H1 (cell line): ENCODE data around the gene CELA1. TPM values are rescaled to one million over a fixed set of nuclear protein-coding genes. Genes with fewer than 3 reads are reported as not detected.
A peak's percentile ranks its signal among the peaks of the same experiment; 100 is the strongest.

Source experiments
- CTCF ChIA-PET: fragments of 300-600 bp; sonication (Branson Sonifier 250); formaldehyde crosslinking; loops from one replicate; lab custom pipeline; 2021; ENCODE audit not compliant: partially characterized antibody; lab: Charles Lee
- POLR2A ChIA-PET: fragments of 300-600 bp; sonication (Branson Sonifier 250); formaldehyde crosslinking; loops from one replicate; lab custom pipeline; 2021; ENCODE audit warnings: inconsistent platforms; ENCODE audit not compliant: partially characterized antibody; lab: Charles Lee
- DNase-seq, 2 experiments: peaks; one replicate each; pipeline versions ENCODE4 v3.0.0 to v3.0.0-alpha.2; 2010 to 2022; ENCODE audit warnings: low spot score in 2 of 2, low read depth in 1 of 2, mixed read lengths in 1 of 2
- FAIRE-seq: peaks from 2 replicates; lab custom pipeline; 2011; peaks lifted over from hg19 to GRCh38; lab: Jason Lieb, UNC
- H2AFZ ChIP-seq: 2 replicates; pipeline ENCODE4 v1.8.1; 2012; ENCODE audit warnings: low read length, inconsistent platforms
- H2AK5ac ChIP-seq: 2 replicates; pipeline ENCODE4 v1.6.1; 2013; ENCODE audit warnings: low read depth, low read length
- H2BK120ac ChIP-seq: replicated peaks from 2 replicates; pipeline ENCODE3; 2013; ENCODE audit warnings: low read depth, low read length, inconsistent platforms
- H2BK12ac ChIP-seq: 2 replicates; pipeline ENCODE4 v1.6.1; 2013; ENCODE audit warnings: low read depth, low read length
- H2BK15ac ChIP-seq: 2 replicates; pipeline ENCODE4 v1.6.1; 2013; ENCODE audit warnings: low read length
- H2BK20ac ChIP-seq: 2 replicates; pipeline ENCODE4 v1.6.1; 2013; ENCODE audit warnings: low read length
- H2BK5ac ChIP-seq: 2 replicates; pipeline ENCODE4 v1.6.1; 2013; ENCODE audit warnings: low read depth, low read length
- H3K14ac ChIP-seq: 2 replicates; pipeline ENCODE4 v1.6.1; 2013; ENCODE audit warnings: inconsistent platforms; ENCODE audit not compliant: insufficient read length
- H3K18ac ChIP-seq: 2 replicates; pipeline ENCODE4 v1.6.1; 2013; ENCODE audit warnings: low read length; ENCODE audit errors: extremely low read depth
- H3K23ac ChIP-seq: 2 replicates; pipeline ENCODE4 v1.6.1; 2013; ENCODE audit warnings: inconsistent platforms; ENCODE audit not compliant: insufficient read length
- H3K23me2 ChIP-seq: 2 replicates; pipeline ENCODE4 v1.6.1; 2013; ENCODE audit warnings: low read depth, low read length
- H3K27ac ChIP-seq: 2 replicates; pipeline ENCODE4 v1.6.1; 2011; ENCODE audit warnings: low read depth, low read length, inconsistent platforms
- H3K27me3 ChIP-seq, 4 experiments: replicated peaks in 1 of 4; 1 replicate in 1 of 4; 2 replicates in 3 of 4; pipeline versions ENCODE4 v1.6.1 to v1.8.1; 2011 to 2013; ENCODE audit warnings: low read length in 3 of 4, mild to moderate bottlenecking in 3 of 4, inconsistent platforms in 2 of 4, mixed read lengths in 2 of 4, moderate library complexity in 1 of 4; ENCODE audit not compliant: control insufficient read depth in 3 of 4, insufficient read depth in 3 of 4; ENCODE audit errors: extremely low read depth in 1 of 4
- H3K36me3 ChIP-seq, 4 experiments: 2 replicates each; pipeline versions ENCODE4 v1.6.1 to v1.8.1; 2011 to 2013; ENCODE audit warnings: mild to moderate bottlenecking in 4 of 4, low read length in 3 of 4, moderate library complexity in 2 of 4, control low read depth in 1 of 4, inconsistent platforms in 1 of 4; ENCODE audit not compliant: insufficient read depth in 4 of 4, control insufficient read depth in 2 of 4
- H3K4ac ChIP-seq: replicated peaks from 2 replicates; pipeline ENCODE3; 2013; ENCODE audit warnings: low read length, low read depth, mixed read lengths, inconsistent platforms; ENCODE audit not compliant: insufficient read length
- H3K4me1 ChIP-seq, 4 experiments: replicated peaks in 1 of 4; 1 replicate in 1 of 4; 2 replicates in 3 of 4; pipeline versions ENCODE4 v1.6.1 to v1.8.1; 2011 to 2013; ENCODE audit warnings: low read length in 3 of 4, inconsistent platforms in 2 of 4, mixed read lengths in 1 of 4; ENCODE audit not compliant: insufficient read depth in 4 of 4, control insufficient read depth in 3 of 4
- H3K4me2 ChIP-seq, 2 experiments: 2 replicates each; pipeline versions ENCODE4 v1.6.1 to v1.8.1; 2011 to 2013; ENCODE audit warnings: low read depth in 2 of 2, low read length in 2 of 2, control low read depth in 1 of 2, inconsistent platforms in 1 of 2, mild to moderate bottlenecking in 1 of 2; ENCODE audit not compliant: insufficient read depth in 1 of 2
- H3K4me3 ChIP-seq, 4 experiments: fragments of 200-600, 300-600 bp in 1 of 4; sonication (generic), shearing (Covaris generic), sonication (Bioruptor Twin) in 1 of 4; 2 replicates each; pipeline versions ENCODE4 v1.5.1 to v1.8.1; 2011 to 2016; ENCODE audit warnings: low read length in 4 of 4, low read depth in 3 of 4, control low read depth in 2 of 4, inconsistent platforms in 2 of 4, mild to moderate bottlenecking in 2 of 4, mixed read lengths in 1 of 4, moderate library complexity in 1 of 4; ENCODE audit not compliant: insufficient read depth in 2 of 4; ENCODE audit errors: extremely low read depth in 1 of 4
- H3K56ac ChIP-seq: replicated peaks from 2 replicates; pipeline ENCODE3; 2013; ENCODE audit warnings: low read depth, mild to moderate bottlenecking, mixed read lengths, low read length, inconsistent platforms; ENCODE audit not compliant: insufficient read length
- H3K79me1 ChIP-seq: 2 replicates; pipeline ENCODE4 v1.6.1; 2013; ENCODE audit warnings: low read depth, low read length, control low read depth
- H3K79me2 ChIP-seq, 2 experiments: 2 replicates each; pipeline versions ENCODE4 v1.6.1 to v1.8.1; 2012 to 2013; ENCODE audit warnings: low read length in 2 of 2, mild to moderate bottlenecking in 2 of 2, inconsistent platforms in 1 of 2; ENCODE audit not compliant: insufficient read depth in 2 of 2, control insufficient read depth in 1 of 2
- H3K9ac ChIP-seq, 4 experiments: replicated peaks in 1 of 4; 1 replicate in 1 of 4; 2 replicates in 3 of 4; pipeline versions ENCODE4 v1.6.1 to v1.8.1; 2011 to 2013; ENCODE audit warnings: low read depth in 3 of 4, low read length in 3 of 4, control low read depth in 2 of 4, mild to moderate bottlenecking in 2 of 4, moderate library complexity in 2 of 4, inconsistent platforms in 1 of 4; ENCODE audit errors: extremely low read depth in 1 of 4
- H3K9me3 ChIP-seq, 2 experiments: 2 replicates each; pipeline versions ENCODE4 v1.6.1 to v1.8.1; 2012 to 2013; ENCODE audit warnings: mild to moderate bottlenecking in 2 of 2, moderate library complexity in 2 of 2, control low read depth in 1 of 2, inconsistent platforms in 1 of 2, low read depth in 1 of 2, low read length in 1 of 2, mixed read lengths in 1 of 2; ENCODE audit not compliant: insufficient read depth in 2 of 2
- H4K20me1 ChIP-seq, 2 experiments: replicated peaks in 1 of 2; 2 replicates each; pipeline versions ENCODE3 to v1.8.1; 2011 to 2013; ENCODE audit warnings: inconsistent platforms in 2 of 2, low read length in 2 of 2, mild to moderate bottlenecking in 1 of 2; ENCODE audit not compliant: insufficient read depth in 2 of 2, control insufficient read depth in 1 of 2
- H4K5ac ChIP-seq: 2 replicates; pipeline ENCODE4 v1.6.1; 2013; ENCODE audit warnings: low read length, low read depth, mixed read lengths, inconsistent platforms; ENCODE audit not compliant: insufficient read length
- H4K8ac ChIP-seq: 2 replicates; pipeline ENCODE4 v1.8.0; 2013; ENCODE audit warnings: mild to moderate bottlenecking, moderate library complexity, low read length, inconsistent platforms; ENCODE audit not compliant: insufficient read depth; ENCODE audit errors: extremely low read depth
- H4K91ac ChIP-seq: replicated peaks from 2 replicates; pipeline ENCODE3; 2013; ENCODE audit warnings: low read length, mixed read lengths, inconsistent platforms; ENCODE audit not compliant: insufficient read length
- GTF2F1 ChIP-seq: IDR thresholded peaks from 2 replicates; pipeline ENCODE4 v1.6.1; 2012; ENCODE audit warnings: low read depth, low read length, improper control_type of control experiment, borderline replicate concordance
- NANOG ChIP-seq: IDR thresholded peaks from 2 replicates; pipeline ENCODE4 v1.6.1; 2011; ENCODE audit warnings: low read length, low read depth, mild to moderate bottlenecking, inconsistent platforms; ENCODE audit not compliant: insufficient read depth, poor library complexity, severe bottlenecking
- SIX5 ChIP-seq: IDR thresholded peaks from 2 replicates; pipeline ENCODE4 v1.6.1; 2011; ENCODE audit warnings: mild to moderate bottlenecking, low read depth, low read length
- WGBS, 2 experiments: shearing (Covaris generic) in 1 of 2; methylation state at CpG; one replicate each; pipeline versions ENCODE4 v1.1.6 to v1.1.7; 2013 to 2015; ENCODE audit warnings: low lambda C conversion rate in 2 of 2, mixed read lengths in 2 of 2, inconsistent platforms in 1 of 2, low coverage in 1 of 2, missing lambda C conversion rate in 1 of 2; ENCODE audit not compliant: insufficient replicate concordance in 2 of 2, insufficient coverage in 1 of 2, insufficient read length in 1 of 2; ENCODE audit errors: extremely low coverage in 1 of 2, missing lambda C conversion rate in 1 of 2; 5-methylcytosine and 5-hydroxymethylcytosine counted together
- polyA plus RNA-seq, 7 experiments: library from polyadenylated mRNA; depleted of rRNA in 3 of 7; stranded (reverse) in 5 of 7; unstranded in 2 of 7; fragments of >200 nt in 5 of 7; fragments of 200-250 nt in 2 of 7; gene quantifications; 1 replicate in 5 of 7; 2 replicates in 1 of 7; 4 replicates in 1 of 7; pipeline versions ENCODE4 v1.2.1 to v1.2.3, GENCODE V29; 2011 to 2013; ENCODE audit warnings: missing spikeins in 2 of 7, mixed read lengths in 2 of 7
- total RNA-seq: library from RNA; stranded (reverse); fragmentation: NEBNext Ultra II Directional; extraction: Animal tissue kit (Norgen Biotek cat#: 25700); gene quantifications from 2 replicates; pipeline ENCODE4 v1.2.1, GENCODE V29; 2021

CELA1 gene
- total and polyA plus RNA-seq, 2 of the 8 experiments (the other 6 are each of a cell fraction or from before 2014, with no cell fraction given), result 0.09 TPM; not detected in 1

GRCh38 chr12:51382173-51382572, 35.7 kb upstream of the CELA1 start:
- no peaks in the 10 kb centered on the region for H4K20me1 ChIP-seq
- ChIA-PET POLR2A (interaction anchor here (0.9 to 2.5 kb wide), 2 partner anchors 9 to 11 kb away, joined by 3 to 11 read pairs; partner anchors contain the start of gene GALNT6), CTCF (no interaction called here)
- H3K23ac ChIP-seq, result no peak overlapping the region
- H2AK5ac ChIP-seq, result no peak overlapping the region
- no peak overlapping the region for H2AFZ ChIP-seq
- H3K4me1 ChIP-seq, result peaks cover 3 to 14% (median 7%) of the 10 kb centered on the region in 4 experiments
- H3K36me3 ChIP-seq, result peaks cover 2 to 8% (median 5%) of the 10 kb centered on the region in 4 experiments; a peak in 4 of 8 replicates
- 95% methylated on average over 7 of the region's 7 CpGs; no CpG with 5 or more reads in 1 of the 2 experiments for WGBS, 2 experiments
- no peak overlapping the region for H3K27ac ChIP-seq
- H3K14ac ChIP-seq, result no peak overlapping the region
- TF ChIP-seq GTF2F1 (no peak), SIX5 (no peak), NANOG (no peak)
- no peak overlapping the region for H3K56ac ChIP-seq
- DNase-seq, result no peak
- H4K5ac ChIP-seq, result no peak overlapping the region
- no peak overlapping the region for H2BK120ac ChIP-seq
- no peak overlapping the region for H3K4me3 ChIP-seq
- H3K4ac ChIP-seq, result no peak overlapping the region
- no peak overlapping the region for H2BK15ac ChIP-seq
- no peak overlapping the region for H4K8ac ChIP-seq
- H3K4me2 ChIP-seq, result no peak overlapping the region
- no peak overlapping the region for H3K18ac ChIP-seq
- H3K23me2 ChIP-seq, result no peaks in the 10 kb centered on the region
- H2BK20ac ChIP-seq, result no peak overlapping the region
- no peak overlapping the region for H3K9ac ChIP-seq
- H3K27me3 ChIP-seq, result no peaks in the 10 kb centered on the region
- H3K9me3 ChIP-seq, result no peaks in the 10 kb centered on the region
- 0 out of 2 replicates have a peak overlapping the region, but pooled peaks have one; percentile 6 for H2BK5ac ChIP-seq
- H4K91ac ChIP-seq, result no peak overlapping the region
- H2BK12ac ChIP-seq, result no peak overlapping the region
- no peak for FAIRE-seq
- no peaks in the 10 kb centered on the region for H3K79me1 ChIP-seq
- H3K79me2 ChIP-seq, result no peaks in the 10 kb centered on the region
